Myocyte (in vitro differentiated cells): ENCODE measurements around the gene SLC5A4. TPM values are rescaled to one million over a fixed set of nuclear protein-coding genes. Genes with fewer than 3 reads are reported as not detected.

Experiments
- DNase-seq: peaks from one replicate; pipeline ENCODE4 v3.0.0-alpha.2; 2012; ENCODE audit warnings: low read depth
- total RNA-seq: library from RNA; depleted of rRNA; stranded (reverse); fragments of >200 nt; gene quantifications from 2 replicates; pipeline ENCODE4 v1.2.3, GENCODE V29; 2014

The SLC5A4 gene
- total RNA-seq, 1 donor from 2014 or later = not detected

GRCh38 chr22:32233091-32233490, 22.1 kb downstream of the SLC5A4 start:
- DNase-seq = no peak

DNA sequence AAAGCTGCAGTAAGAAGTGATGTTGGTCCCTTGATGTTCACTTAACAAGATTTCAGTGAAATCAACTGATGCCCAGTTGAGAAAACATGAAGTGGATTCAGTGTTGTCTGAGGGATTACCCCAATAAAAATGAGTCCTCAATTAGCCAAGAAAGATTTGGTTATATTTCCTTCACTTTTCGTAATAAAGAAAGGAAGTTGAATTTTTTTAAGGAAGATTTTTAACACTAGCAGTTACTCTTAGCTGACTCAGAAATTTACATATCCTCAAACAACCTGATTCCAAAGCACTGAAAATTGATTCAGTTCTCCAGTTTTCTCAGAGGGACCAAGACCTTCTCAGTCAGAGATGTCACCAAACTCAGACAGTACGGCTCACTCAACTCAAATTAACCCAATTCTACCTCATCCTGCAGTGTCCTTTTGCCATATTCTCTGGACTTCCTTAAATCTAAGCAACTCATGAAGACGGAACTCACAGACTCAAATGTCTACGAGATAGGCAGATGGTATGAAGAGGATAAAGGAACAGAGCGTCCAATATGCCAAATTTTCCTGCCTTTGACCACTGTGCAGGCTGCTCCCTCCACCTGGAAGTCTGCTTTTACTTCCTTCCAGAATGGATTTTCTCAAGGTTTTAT, 22.8 kb downstream of the SLC5A4 start:
- no peak for DNase-seq

GRCh38 chr22:32226326-32227104, 28.6 kb downstream of the SLC5A4 start:
- no peak for DNase-seq

DNA sequence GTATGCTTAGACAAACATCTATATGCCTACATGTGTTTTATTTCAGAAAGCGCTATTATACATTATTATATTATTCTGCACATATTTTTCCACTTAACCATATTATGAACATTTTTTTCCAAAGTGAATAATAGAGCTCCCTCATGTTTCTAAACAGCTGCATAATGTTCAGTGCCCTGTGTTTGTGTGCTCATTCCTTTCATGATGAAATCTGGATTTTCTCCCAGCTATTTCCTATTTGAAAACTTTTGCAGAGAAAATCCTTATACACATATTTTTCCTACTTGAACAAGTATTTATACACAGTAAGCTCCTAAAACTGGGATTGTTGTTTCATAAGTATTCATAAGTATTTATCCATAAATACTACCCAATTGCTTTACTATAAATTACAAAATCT, 32.2 kb downstream of the SLC5A4 start:
- no peak for DNase-seq

GRCh38 chr22:32219026-32219425, 36.1 kb downstream of the SLC5A4 start:
- no peak for DNase-seq

DNA sequence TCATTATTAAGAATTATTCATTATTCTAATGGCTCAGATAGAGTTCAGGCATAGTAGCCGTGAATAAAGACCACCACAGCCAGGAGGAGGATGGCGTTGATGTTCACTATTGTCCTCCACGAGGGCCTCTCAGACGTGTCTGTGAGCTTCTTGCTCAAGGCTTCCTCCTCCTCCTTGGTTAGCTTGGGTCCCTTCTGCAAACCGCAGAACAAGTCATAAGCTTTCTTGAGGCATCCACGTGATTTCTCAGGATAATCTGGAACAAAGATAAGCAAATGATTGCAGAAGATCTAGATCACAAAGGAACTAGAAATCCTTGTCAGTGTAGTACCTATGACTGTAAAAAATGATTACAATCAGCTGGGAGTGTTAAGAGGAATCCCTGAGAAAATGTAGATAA, 36.7 kb downstream of the SLC5A4 start:
- DNase-seq = no peak

GRCh38 chr22:32217465-32217864, 37.7 kb downstream of the SLC5A4 start:
- DNase-seq = no peak

DNA sequence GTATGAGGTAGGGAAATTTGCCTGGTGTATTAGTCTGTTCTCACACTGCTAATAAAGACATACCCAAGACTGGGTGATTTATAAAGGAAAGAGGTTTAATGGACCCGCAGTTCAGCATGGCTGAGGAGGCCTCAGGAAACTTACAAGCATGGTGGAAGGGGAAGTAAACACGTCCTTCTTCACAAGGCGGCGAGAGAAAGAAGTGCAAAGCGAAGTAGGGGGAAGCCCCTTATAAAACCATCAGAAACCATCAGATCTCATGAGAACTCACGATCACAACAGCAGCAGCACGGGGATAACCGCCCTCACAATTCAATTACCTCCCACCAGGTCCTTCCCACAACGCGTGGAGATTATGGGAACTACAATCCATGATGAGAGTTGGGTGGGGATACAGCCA, 38.2 kb downstream of the SLC5A4 start:
- DNase-seq = no peak

DNA sequence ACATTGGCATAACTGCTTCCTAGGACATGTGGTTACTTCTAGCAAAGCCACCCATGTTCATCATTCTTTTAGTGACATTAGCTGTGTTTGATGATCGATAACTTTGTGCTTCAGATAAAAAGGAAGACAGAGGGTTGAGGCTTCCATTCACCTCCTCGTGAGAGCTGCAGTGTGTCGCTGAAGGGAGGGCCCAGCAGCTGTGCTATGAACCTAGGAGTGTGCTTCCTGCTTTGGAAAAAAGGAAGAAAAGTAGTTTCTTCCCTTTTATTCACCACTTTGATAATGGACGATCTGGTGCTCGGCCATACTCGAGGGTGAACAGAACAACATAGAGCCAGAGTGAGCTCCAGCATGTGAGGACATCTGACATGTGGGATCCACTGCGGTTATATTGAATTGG, 44.1 kb downstream of the SLC5A4 start:
- no peak for DNase-seq

GRCh38 chr22:32208681-32209080, 46.5 kb downstream of the SLC5A4 start:
- DNase-seq = peak; percentile 92

DNA sequence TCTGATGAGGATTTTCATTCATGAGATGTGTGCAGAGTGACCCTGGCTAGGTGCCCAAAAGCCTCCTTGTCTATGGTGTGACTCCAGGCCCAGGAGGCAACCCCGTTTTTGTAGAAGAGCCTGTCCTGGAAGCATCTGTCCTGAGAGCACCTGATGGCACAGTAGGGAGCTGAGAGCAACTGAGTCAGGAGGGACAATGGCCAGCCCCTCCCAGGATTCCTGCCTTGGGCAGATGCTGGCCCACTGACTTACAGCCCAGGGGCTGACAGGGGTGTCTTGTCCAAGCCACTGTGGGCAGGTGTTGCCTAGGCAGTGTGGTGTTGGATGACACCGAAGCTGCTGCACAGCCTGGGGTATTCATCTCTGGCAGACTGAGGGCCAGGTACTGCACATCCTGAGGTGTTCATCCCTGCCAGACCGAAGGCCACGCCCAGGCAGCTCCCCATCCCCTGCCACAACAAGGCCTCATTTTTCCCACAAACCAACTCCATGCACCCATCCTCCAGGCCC, 47.1 kb downstream of the SLC5A4 start:
- no peak for DNase-seq

GRCh38 chr22:32206774-32207758, 48.1 kb downstream of the SLC5A4 start:
- no peak for DNase-seq

DNA sequence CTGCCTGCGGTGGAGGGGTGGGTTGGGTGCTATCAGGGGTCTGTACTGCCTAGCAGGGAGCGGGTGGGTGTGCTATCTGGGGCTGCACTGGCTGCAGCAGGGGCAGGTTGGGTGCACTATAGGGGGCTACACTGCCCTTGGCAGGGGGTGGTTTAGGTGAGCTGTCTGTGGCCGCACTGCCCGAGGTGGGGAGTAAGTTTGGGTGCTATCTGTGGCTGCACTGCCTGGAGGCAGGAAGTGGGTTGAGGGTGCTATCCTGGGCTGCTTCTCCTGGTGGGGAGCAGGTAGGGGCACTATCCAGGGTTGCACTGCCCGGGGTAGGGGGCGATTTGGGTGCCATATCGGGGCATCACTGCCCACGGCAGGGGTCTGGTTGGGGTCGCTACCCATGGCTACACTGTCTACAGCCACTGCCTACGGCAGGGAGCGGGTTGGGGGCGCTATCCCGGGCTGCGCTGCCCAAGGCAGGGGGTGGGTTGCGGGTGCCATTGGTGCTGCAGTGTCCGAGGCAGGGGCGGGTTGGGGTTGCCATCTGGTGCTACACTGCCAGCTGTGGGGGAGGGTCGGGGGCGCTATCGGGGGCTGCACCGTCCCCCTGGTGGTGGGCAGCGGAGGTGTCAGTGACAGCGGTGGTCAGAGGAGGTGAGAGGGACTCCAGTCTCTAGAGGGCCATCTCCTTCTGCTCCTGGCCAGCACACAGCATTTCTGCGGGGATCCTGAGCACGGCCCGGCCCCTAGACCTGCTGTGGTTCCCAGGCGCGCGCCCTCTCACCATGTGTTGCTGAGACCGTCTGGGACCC, 49.0 kb downstream of the SLC5A4 start:
- DNase-seq = no peak

- DNase-seq = peak; percentile 21
Observed at GRCh38 chr22:32204856-32205722, 50.1 kb downstream of the SLC5A4 start, which contains the start of gene RFPL2. TSS of gene RFPL2 (minus strand) at chr22:32205073. CDS start at chr22:32202451, 2,622 bp downstream.

- no peak for DNase-seq
Observed at GRCh38 chr22:32204040-32204855, 50.9 kb downstream of the SLC5A4 start.

DNA sequence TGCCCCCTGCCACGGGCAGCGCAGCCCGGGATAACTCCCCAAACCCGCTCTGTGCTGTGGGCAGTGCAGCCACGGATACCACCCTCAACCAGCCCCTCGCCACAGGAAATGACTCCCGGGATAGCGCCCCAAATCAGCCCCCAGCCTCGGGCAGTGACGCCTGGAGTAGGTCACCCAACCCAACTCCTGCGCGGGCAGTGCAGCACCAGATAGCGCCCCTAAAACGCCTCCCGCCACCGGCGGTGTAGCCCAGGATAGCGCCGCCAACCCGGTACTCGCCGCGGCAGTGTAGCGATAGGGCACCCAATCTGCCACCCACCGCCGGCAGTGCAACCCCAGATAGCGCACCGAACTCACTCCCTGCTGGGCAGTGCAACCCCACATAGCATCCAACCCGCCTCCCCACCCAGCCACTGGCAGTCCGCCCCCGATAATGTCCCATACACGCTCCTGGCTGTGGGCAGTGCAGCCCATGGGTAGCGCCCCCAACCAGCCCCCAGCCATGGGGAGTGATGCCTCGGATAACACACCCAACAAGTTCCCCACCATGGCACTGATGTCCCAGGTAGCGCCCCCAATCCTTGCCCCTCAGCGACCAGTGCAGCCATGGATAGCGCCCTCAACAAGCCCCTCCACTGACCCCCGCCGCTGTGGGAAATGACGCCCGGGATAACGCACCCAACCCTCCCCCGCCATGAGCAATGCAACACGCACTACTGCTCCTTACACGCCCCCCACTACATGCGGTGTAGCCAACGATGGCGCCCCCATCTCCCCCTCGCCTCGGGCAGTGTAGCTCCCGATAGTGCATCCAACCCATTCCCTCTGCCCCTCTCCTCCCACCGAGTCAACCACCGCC, 51.7 kb downstream of the SLC5A4 start:
- DNase-seq = no peak

DNA sequence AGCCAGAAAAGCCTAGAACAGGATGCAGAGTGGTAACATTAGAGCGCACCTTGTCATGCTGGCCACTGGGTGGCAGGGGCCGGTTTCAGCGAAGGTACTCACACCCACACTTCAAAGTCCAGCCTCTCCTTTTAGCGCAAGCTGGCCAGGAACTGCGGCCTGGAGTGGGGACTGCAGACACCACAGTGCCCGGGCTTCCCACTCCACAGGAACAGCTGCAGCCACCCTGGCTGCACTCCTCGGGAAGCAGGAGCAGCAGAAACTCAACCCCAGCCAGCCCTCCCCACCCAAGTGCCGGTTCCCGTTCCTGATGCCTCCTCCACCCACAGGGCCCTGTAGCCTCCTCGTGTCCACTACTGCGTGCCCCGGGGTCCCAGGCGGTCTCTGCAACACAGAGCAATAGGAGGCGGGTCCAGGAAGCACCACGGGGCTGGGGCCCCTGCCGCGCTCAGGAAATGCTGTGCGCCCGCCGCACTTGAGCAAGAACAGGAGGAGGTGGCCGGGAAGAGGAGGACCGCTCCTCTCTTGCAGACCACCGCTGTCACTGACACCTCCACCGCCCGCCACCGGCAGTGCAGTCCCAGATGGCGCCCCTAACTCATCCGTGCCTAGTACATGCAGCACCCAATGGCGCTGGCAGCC, 52.5 kb downstream of the SLC5A4 start:
- DNase-seq = peak; percentile 78
